ENCODE results near the gene ADAM11.

ADAM11 gene

DNA sequence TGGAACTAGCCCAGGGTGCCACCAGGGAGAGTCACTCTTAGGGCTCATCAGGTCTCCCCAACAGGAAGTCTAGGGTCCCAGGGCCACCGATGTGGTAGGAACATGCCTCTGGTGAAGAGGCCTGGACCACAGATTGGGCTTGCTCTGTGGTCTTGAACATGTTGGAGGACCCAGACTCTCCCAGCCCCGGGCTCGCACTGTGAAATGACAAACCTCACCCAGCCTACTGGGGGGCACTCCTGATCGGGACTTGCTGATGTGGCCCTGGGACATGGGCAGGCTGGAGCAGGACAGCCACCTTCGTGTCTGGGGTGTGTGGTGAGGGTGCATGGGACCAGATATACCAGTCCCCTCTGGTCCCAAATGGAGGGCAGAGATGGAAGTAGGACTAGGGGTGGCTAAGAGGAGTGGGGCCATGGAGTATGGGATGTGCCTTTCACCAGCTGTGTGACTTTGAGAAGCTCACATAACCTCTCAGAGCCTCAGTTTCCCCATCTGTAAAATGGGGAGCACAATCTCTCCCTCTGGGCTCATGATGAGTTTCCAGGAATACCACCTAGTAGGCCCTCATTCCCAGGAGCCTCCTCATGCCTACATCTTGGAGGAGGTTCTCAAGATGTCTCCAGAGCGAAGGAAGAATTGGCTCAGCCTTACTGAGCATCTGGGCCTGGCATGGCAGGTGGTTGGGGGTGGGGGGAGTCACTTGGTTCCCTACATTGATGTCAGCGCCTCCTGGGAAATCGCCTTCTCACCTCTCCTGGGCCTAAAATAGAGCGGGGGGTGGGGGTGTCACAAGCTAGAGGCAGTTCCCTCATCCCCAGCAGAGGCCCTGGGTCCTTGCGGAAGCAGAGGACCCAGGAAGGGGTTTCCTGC, 1.5 kb upstream of the ADAM11 start:
- no peak for DNase-seq (ENCODE audit: low spot score)

DNA sequence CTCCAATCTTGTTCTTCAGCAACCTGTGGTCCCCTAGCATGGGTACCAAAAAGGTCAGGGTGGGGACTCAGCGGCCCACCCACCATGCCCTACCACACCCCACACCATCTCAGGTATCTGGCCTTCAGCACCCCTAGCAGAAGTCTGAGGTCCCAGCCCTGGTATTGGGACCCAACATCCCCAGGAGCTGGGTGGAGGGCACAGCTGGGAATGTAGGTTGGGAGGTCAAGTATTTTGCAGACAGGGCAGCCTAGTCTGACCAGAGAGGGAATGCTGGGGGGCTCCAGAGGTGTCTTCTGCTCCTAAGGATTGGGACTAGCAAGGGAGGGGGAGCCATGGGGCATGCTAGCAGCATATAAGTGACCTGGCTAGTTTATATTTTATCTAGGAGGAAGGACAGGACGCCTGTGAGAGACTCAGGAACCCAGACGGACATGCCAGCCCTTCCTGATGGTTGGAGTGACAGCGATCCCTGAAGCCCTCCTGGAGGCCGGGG, 822 bp upstream of the ADAM11 start:
- DNase-seq (ENCODE audit: low spot score) = no peak

DNA sequence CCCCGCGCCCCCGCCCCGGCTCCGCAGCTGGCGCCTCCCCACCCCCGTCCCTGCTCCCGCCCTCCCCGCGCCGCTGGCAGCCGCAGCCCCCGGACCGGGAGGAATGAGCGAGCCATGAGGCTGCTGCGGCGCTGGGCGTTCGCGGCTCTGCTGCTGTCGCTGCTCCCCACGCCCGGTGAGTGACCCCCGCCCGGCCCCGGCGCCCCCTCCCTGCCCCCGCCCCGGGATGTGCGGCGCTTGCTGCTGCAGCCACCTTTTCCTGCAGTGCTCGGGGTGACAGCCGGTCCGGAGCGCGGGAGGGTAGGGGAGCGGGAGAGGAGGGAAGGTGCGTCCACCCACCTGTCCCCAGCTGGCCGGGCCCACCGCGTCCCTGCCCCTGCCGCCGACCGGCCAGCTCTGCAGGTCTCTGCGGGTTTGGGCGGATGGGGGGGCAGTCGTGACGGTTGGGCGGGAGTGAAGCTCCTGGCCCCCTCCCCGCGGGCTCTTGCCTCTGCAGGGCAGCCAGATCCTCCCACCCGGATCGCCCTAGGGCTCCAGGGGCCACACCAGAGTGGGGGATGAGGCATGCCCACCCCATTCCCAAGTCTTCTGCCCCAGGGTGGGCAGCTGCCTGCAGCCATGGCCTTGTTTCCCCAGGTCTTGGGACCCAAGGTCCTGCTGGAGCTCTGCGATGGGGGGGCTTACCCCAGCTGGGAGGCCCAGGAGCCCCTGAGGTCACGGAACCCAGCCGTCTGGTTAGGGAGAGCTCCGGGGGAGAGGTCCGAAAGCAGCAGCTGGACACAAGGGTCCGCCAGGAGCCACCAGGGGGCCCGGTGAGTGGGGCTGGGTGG, 513 bp downstream of the ADAM11 start:
- DNase-seq (ENCODE audit: low spot score) = no peak

DNA sequence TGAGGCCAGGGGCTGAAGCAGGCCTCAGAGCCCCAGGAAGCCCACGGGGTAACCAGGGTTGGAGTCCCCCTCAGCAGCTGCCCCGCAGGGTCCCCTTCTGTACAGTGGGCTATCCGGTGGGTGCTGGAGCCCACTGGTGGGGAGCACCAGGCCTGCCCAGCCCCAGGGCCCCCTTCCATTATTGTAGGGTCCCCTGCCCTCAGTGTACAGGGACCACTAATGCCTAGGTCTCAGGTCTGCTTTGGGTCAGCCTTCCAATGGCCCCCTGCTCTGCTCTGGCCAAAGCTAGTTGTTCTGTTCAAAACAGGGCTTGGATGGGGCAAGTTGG, 1.1 kb downstream of the ADAM11 start:
- DNase-seq (ENCODE audit: low spot score) = no peak

DNA sequence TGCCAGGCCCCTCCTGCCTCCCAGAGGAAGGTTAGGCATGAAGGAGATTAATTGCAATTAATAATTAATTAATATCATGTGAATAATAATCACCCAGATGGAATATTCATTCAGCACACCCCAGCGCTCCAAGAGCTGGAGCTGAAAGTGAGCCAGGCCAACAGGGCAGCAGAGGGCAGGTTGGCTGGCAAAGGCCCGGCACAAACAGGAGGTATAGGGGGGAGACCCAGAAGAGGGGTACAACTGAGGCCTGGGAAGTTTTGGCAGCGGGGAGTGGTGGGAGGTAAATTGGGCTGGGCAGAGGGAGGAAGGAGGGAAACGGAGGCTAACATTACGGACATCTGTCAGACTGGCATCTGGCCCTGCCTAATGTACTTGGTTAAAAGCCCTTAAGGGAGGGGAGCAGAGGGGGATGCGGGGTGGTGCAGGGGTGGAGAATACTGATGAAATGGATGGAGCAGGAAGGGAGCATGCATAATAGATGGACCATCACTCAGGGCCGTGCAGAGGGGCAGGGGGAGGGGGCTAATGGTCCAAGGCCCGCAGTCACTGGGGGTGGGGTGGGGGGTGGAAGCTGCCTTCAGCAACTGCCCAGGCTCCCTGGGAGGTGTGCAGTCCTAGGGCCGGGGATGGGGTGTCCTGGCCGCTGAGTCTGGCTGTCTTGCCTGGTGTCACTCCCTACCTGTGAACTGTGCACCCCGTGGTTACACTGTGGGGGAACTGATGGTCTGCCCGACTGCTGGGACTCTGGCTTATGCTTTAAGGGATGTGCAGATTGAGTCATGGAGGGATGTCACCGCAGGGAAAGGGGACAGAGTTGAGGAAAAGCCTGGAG, 1.9 kb downstream of the ADAM11 start:
- no peak for DNase-seq (ENCODE audit: low spot score)

DNA sequence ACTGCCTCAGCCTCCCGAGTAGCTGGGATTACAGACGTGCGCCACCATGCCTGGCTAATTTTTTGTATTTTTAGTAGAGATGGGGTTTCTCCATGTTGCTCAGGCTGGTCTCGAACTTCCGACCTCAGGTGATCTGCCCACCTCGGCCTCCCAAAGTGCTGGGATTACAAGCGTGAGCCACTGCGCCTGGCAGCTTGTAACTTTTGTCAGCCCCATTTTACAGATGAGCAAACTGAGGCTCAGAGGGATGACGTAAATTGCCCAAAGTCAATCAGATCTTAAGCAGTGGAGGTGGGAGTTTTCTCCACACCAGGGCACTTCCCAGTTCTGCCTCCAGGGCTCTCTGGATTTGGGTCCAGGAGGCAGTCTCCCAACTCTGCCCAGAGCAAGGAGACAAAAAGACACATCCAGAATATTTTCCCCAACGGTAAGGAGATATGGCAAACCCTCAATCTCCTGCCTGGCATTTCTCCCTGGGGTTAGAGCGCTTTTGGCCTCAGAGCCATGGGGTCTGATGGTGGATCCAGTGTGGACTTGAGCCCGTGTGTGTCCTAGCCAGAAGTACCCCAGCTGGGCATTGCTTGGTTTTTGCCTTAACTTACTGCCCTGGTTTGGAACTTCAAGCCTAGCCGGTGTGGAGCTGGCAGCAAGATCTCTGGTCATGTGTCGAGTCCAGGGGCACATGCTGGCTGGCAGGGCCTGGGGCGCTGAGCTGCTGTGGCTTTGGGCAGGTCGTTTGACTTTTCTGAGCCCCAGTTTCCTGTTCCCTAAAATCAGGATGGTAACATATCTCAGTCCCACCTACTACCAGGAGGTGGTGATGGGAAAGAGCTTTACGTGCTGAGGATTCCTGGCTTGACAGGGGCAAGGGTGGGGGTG, 3.4 kb downstream of the ADAM11 start:
- DNase-seq (ENCODE audit: low spot score) = no peak

DNA sequence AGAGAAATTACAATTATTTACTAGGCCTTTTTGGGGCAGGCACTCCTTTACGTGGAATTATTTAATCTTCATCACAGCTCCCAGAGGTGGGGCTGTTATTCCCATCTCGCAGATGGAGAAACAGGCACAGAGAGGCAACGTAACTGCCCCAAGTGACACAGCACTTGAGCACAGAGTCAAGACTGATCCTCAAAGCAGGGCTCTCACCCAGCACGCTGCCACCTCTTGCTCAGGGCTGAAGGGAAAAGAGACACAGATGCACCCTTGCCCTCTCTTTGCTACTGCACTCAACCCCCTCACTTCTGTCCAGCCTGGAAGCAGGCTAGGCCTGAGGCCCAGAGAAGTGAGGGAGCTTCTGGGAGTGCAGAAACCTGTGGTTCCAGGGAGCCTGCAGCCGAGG, 4.4 kb downstream of the ADAM11 start:
- no peak for DNase-seq (ENCODE audit: low spot score)

DNA sequence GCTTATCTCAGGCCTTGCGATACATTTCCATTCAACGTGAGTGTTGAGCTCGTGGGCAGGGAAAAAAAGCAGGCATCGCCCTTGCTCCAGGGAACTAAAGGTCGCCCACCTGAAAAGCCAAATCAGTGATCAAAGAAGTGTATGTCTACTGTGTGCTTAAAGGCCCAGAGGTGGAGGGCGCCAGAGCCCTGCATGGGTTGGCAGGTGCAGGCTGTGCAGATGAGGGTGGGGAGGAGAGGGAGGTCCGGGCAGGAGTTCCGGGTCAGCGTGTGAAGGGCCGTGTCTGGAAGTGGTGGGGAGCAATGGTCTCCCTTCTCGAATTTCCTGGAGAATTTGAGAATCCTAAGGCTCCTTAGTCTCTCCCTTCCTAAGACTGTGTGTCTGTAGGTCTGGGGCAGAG, 7.2 kb downstream of the ADAM11 start:
- no peak for DNase-seq (ENCODE audit: low spot score)

DNA sequence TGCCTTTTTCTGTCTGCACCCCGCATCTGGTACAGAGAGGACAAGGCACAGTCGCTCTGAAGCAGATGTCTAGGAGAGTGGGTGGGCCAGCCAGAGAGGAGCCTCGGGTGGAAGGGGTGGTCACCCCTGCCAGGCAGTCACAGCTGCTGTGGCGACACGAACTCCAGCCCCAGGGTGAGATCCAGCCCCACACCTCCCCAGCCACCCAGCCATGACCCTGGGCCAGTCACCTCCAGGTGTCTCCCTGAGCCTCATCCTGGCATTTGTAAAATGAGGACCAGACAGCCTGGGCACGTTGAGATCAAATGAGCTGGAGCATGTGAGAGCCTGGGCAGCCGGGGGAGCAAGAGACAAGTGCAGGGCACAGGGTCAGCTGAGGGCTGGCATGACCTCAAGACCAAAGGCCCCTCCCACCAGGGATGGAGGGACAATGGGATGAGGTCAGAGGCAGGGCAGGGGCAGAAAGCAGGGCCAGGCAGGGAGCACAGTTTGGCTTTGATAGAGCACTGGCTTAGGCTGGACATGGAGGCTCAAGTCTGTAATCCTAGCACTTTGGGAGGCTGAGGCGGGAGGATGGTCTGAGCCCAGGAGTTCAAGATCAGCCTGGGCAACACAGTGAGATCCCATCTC, 7.7 kb downstream of the ADAM11 start:
- DNase-seq (ENCODE audit: low spot score) = no peak

DNA sequence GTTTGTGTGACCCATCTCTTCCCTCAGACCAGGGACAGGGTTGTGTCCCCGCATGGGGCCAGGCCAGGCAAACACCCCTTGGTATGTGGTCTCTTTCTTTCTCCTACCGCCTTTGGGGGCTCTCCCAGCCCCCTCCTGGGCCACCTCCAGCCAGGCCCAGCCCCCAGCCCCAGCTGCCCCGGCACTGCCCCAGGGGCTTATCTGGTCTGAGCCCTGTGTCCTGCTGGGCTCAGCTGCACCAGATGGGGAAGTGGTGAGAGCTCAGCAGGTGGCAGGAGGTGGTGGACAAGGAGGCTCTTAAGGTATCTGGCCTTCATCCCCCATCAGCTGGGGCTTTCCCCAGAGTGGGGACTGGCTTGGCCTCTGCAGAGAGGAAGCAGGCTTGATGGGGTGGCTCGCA, 8.7 kb downstream of the ADAM11 start:
- DNase-seq (ENCODE audit: low spot score) = peak; percentile 43

DNA sequence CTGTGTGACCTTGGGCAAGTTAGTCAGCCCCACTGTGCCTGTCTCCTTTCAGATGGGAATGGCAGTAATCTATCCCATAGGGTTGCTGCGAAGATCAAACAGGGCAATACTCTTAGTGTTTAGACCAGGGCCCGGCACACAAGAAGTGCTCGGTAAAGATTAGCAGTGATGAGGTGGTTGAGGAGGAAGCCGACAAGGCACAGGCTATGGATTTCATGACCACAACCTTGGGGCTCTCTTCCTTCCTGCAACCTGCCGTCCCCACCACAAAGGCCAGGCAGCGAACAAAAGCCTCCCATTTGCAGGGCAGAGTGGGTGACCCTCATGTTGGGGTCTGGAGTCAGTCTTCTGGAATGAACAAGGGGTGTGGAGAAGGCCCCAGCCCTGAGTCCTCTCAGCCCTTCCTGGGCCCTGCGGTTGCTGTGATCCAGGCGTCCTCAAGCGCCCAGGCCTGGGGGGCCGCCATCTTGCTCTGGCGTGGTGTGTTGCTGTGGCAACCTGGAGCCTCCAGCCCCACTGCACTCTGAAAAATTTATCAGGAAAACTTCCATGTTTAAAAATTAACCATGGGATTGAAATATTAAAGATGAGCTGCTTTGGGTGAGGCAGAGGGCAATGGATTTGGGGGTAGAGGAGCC, 9.8 kb downstream of the ADAM11 start:
- no peak for DNase-seq (ENCODE audit: low spot score)

DNA sequence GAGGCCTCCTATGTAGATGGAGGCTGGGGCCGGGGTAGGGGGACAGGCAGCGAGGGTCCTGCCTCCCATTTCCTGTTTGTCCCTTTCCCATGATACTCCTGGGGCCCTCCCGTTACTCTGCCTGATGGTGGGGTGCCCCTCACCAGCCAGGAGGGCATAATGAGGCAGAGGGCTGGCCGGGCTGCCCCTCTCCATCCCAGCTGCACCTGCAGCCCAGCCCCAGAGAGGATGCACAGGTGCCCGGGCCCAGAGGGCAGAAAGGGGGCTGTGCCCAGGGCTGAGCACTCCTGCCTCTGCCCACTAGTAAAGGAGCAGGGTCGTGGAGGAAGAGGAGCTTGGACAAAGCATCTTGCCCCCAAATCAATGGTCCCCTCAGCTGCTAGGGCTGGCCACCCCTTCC, 10.4 kb downstream of the ADAM11 start:
- DNase-seq (ENCODE audit: low spot score) = no peak

DNA sequence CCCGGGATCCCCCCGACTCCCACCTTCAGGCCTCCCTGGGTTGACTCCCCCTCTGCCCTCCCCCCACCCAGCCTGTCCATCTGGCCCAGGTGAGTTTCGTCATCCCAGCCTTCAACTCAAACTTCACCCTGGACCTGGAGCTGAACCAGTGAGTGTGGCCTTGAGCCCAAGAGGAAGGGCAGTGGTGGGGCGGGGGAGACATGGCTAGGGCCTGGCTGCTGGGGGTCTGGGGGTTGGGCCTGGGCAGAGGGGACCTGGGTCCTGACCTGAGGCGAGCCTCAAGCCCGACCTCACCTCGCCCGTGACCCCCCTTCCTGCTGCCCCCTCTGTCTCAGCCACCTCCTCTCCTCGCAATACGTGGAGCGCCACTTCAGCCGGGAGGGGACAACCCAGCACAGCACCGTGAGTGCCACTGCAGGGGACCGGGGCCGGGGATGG, 10.9 kb downstream of the ADAM11 start:
- no peak for DNase-seq (ENCODE audit: low spot score)

DNA sequence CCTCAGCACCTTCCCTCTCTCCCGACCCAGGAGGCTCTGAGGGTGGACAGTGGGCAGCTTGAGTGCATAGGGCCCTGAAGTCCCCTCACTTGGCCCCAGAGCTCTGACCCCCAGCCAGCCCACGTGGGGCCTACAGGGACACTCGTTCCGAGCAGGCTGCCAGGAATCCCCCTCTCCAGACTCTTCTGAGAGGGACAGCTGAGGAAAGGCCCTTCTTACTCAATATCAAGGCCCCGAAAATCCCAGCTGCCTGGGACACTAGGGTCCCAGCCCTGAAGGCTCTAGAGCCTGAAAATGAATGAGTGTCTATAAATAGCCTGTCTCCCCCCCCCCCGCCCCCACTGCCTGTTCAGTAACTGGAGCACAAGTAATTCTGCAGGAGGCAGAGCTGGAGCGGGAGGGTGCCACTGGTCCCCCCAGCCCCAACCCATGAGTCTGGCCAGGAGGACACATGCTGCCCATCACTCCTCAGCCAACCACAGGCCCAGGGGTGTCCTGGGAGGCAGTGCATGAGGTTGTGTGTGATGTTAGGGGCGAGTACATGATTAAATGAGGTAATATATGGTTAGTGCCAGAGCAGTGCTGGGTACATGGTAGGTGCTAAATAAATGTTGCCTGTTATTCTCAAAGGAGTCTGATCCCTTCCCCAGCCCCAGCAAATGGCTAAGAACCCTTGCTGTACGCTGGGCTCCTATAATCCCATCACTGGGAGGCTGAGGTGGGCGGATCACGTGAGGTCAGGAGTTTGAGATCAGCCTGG, 11.6 kb downstream of the ADAM11 start:
- no peak for DNase-seq (ENCODE audit: low spot score)

DNA sequence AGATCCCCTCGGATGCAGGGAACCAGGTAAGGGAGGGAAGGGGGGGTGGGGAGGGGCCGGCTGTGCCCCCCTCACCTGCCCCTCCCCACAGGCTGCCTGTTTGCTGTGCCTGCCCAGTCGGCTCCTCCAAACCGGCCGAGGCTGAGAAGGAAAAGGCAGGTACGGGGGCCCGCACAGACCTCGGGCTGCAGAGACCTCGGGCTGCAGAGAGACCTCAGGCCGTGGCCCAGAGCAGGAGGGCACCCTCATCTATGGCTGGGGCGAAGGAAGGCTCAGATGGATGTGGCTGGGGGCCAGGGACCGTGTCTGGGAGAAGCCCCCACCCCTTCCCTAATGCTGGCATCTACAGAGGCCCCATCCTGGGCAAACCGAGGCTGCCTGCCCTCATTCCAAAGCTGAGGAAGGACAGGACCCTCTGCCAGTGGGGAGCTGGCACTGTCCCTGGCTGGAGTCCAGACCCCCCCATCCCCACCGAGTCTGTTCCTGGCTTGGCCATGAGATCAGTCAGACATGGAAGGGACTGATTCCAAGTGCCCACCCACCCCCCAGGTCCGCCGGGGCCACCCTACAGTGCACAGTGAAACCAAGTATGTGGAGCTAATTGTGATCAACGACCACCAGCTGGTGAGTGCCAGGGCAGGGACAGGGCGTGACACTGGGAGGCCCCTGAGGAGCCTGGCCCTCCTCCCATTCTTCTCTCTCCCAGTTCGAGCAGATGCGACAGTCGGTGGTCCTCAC, 13.7 kb downstream of the ADAM11 start:
- no peak for DNase-seq (ENCODE audit: low spot score)

DNA sequence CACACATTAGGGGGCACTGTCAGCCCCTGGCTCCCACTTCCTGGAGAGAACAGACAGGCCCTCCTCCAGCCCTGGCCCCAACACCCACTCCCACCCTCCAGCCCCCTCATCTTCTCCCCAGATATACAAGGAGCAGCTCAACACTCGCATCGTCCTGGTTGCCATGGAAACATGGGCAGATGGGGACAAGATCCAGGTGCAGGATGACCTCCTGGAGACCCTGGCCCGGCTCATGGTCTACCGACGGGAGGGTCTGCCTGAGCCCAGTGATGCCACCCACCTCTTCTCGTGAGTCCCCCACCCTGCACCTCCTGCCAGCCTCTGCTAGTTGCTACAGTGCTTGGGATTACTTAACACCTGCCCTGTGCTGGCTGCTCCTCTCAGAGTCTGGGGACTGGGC, 14.4 kb downstream of the ADAM11 start:
- no peak for DNase-seq (ENCODE audit: low spot score)

DNA sequence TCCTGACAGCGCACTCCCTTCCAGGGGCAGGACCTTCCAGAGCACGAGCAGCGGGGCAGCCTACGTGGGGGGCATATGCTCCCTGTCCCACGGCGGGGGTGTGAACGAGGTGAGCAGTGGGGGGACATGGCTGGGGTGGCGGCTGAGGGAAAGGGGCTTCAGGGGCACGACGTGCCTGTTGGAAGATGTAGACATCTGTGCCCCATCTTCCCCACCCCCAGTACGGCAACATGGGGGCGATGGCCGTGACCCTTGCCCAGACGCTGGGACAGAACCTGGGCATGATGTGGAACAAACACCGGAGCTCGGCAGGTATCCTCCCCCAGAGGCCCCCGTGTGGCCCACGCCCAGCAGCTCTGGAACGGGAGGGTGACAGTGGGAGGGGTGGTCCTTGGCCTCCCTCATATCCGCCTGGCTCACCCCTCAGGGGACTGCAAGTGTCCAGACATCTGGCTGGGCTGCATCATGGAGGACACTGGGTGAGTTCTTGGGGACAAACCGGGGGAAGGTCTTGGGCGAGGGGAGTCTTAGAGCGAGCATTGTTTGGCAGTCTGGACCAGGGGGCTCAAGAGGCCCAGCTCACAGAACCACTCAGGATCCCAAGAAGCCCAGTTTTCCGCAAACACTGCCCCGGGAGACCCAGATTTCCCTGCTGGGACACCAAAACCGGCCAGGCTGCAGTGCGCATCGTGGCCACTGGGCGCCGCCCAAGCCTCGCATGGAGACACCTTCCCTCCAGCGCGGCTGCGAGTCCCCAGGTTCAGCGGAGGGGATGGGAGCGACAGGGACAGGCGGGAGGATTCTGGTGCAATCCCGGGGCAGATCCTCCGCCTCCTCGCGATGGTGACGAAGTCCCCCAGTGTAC, 15.7 kb downstream of the ADAM11 start:
- peak; percentile 90 for DNase-seq (ENCODE audit: low spot score)
